GDM1 (cell line): Measurements from ENCODE around the gene PAK5.

Experiments used
- DNase-seq: peaks from one replicate; lab custom pipeline; 2025; lab: John Stamatoyannopoulos, UW

The PAK5 gene

GRCh38 chr20:9789131-9789530 lies 49.7 kb downstream of the PAK5 start:
- no peak for DNase-seq

GRCh38 chr20:9775176-9775575 lies 63.7 kb downstream of the PAK5 start:
- DNase-seq, result no peak

- DNase-seq, result no peak
These were observed 68.9 kb downstream of the PAK5 start for GRCh38 chr20:9769954-9770353.

- DNase-seq, result no peak
These were observed 77.4 kb downstream of the PAK5 start for GRCh38 chr20:9761476-9761875.

- no peak for DNase-seq
These were observed 79.5 kb downstream of the PAK5 start for GRCh38 chr20:9759392-9759791.

DNA sequence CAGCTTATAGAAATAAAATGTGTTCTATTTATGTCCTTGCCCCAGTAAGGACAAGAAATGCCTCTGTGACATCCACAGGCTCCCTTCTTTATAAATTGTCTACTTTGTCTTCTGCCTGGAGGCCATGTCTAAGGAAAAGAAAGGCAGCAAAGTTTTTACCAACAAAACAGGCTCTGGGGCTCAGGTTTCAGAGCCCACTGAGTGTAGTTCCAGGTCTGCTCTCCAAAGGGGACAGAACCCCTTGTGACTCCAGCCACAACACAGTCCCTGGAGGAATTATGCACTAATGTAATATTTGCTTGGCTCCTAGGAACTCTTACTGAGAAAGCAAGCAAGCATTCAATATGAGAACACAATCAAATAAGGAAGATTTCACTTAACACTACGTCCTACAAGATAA lies 80.1 kb downstream of the PAK5 start:
- DNase-seq, result no peak

DNA sequence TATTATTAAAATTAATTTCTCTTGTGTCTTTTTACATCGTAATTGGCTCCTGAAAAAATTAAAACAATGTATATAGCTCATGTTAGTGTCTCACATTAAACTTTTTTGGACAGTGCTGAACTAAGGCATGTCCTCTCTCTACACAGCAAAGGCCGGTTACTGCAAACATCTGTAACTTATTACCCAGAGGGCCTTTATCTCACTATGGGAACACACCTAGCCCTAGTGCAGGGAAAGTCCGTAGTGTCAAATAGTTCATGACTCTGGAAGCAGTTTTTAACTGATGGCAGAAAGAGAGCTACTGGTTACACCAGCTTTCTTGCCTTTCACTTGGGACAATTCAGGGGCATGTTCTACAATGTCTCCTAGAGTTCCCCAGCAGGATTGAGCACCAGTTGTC lies 82.2 kb downstream of the PAK5 start:
- DNase-seq, result no peak

DNA sequence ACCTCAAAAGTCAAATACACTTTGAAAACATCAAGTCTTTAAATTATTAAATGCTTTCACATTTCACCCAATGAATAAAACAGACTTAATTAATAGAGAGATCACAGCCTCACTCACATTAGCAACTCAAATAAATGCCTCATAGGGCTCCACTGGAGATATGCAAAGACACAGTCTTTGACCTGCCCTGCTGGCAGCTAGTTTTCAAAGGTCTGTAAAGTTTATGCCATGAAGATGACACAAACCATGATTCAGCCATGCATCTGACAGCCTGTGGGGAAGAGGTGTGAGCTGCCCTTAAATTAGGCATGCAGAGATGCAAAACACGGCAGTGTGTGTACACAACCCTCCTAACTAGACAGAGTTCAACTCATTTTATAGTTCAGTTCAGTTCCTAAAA lies 83.6 kb downstream of the PAK5 start:
- no peak for DNase-seq

DNA sequence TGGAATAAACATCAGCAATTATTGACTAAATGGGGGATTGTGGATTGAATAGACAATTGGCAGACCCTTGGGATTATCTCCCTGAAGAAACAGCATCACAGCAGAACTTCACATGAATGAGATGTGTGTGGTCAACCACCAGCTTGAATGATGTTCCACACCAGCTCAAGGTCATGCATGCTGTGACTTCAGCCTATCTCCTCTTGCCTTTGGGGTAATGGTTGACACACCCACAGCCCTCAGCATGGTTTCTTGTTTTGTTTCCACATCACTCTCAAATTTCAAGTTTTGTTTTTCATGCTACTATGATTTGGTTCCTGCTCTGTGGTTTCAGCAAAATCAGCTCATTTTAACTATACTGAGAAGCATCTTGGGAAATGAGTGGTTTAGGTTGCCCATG lies 94.3 kb downstream of the PAK5 start:
- no peak for DNase-seq

GRCh38 chr20:9743871-9744270 lies 95.0 kb downstream of the PAK5 start:
- no peak for DNase-seq

DNA sequence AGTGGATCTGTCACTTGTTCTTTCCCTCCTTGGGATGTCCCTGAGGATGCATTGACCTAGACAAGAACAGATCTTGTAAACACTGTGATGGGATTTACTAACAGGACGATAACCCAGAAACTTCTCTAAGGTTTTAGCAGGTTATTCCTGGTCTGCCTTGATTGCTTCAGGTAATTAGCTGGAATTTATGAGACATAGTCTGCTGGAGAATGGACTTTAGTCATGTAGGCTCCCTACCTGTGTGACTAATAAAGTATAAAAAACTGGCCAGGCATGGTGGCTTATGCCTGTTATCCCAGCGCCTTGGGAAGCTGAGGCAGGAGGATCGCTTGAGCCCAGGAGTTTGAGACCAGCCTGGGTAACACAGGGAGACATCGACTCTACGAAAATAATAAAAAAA lies 96.1 kb downstream of the PAK5 start:
- no peak for DNase-seq

- DNase-seq, result no peak
These were observed 96.9 kb downstream of the PAK5 start for GRCh38 chr20:9741996-9742395.

DNA sequence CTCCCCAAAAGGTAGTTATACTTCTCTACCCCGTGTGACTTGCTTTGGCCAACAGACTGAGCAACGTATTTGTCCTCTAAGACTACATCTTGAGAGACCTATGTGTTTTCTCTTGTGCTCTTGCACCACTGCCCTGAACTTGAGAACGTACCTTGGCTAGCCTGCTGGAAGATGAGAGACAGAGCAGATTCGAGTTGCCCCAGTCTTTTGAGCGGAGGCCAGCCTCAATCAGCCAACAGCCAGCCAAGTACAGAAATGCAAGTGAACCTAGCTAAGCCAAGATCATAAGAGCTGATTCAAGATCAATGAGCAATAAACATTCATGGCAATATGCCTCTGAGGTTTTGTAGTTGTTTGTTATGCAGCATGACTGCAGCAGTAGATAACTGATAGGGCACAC lies 98.4 kb downstream of the PAK5 start:
- no peak for DNase-seq

DNA sequence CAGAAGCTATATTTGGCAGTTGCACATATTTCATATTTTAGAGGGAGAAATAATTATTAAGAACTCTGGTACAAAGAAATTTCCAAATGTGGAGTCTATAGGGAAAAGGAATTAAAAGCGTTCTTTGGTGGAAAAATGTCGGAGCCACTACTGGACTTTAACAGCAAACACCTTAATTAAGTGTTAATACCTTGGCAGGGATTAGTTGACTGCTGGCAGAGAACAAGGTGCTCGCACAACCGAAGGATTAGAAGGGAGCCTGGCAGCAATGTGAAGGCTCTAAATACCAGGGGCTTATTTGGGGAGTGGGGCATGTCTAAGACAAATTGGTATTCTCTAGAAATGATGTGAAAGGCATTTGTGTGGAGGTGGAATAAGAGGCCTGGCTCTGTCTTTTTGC lies 98.9 kb downstream of the PAK5 start:
- DNase-seq, result no peak

DNA sequence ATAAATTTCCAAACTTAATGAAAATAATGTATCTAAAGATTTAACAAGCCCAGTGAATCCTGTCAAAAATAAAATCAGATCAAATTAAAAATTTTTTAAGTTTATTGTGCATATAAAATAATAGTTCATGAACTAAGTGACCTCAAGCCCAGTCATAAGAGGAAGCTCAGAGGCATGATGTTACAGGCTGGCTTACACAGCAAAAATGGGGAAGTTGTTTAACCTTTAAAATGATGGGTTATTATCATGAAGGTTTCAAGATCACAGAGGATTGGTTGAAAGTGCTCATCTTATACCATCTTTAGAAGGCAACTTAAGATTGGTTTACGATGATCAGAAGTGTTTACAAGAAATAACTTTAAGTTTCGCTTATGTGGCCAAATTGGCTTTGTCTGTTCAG lies 102.5 kb downstream of the PAK5 start:
- no peak for DNase-seq

GRCh38 chr20:9723501-9724202 lies 115.2 kb downstream of the PAK5 start:
- DNase-seq, result no peak

DNA sequence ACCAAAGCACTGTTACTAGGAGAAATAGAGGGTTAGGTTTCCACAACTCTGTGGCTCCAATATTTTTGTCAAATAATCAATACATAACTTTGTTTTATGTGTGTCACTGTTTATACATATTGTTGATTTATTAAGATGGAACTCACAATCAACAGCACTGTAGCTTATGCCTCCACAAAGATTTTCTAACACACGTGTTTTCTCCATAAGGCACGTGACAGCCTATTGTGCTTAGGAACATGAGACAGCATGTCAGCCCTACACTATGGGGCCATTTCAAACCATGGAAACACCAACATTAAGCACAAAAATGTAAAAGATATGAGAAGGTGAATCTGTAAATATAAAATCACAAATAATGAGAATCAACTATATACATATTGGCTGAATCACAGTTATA lies 127.0 kb downstream of the PAK5 start:
- no peak for DNase-seq

DNA sequence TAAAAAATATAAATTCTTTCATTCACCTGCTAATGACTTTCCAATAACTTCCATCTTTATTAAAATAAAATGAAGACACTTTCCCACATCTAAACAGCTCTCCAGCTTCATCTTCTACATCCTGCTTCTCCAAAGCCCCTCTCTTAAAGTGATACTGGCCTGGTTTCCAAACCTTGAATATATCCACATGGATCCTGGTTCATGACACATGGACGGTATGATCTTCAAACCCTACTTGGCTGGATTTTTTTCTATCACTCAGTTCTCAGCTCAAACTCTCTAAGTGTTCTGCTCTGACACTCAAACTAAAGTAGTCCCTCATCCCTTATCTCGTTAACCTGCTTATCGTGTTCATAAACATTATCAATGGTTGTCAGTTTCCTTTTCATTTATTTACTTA lies 128.2 kb downstream of the PAK5 start:
- no peak for DNase-seq

GRCh38 chr20:9705722-9706476 lies 133.0 kb downstream of the PAK5 start:
- no peak for DNase-seq

GRCh38 chr20:9699181-9699580 lies 139.7 kb downstream of the PAK5 start:
- DNase-seq, result no peak

DNA sequence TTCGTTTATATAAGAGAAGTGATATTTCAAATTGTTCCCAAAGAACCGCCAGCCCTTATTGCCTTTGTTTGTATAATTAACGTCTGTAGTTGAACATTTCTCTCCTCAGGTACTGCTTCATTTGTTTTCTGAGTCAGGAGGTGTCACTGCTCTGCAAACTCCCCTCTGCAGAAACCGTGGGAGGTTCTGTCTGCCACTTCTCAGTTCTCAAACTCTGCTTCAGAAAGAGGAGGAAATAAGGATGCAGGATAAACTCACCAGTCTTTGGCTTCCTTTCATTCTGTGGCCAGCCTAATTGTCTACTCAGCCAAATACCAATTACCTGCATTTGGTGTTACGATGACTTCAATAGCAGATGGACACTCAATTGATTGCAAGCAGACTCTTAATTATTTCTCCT lies 149.8 kb downstream of the PAK5 start:
- DNase-seq, result no peak

- no peak for DNase-seq
These were observed 152.0 kb downstream of the PAK5 start for GRCh38 chr20:9686866-9687265.

GRCh38 chr20:9686455-9686854 lies 152.4 kb downstream of the PAK5 start:
- no peak for DNase-seq

DNA sequence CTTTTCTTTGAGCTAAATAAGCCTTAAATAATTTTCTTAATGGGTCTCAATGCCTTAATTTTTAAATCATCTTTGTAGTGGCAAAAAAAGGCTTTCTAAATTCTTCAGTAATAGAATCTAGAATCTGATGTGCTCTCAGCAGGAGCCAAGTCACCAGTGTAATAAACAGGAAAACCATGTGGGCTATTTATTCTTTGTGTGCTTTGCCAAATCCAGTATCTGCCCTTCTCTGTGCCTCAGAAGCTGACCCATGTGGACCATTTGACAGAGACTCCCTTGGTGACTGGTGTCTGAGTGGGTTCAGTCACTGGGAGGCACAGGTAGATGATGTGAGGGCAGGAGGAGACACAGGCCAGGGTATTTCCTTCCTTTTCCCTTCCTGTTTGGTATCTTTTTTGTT lies 152.9 kb downstream of the PAK5 start:
- no peak for DNase-seq
